GM19372 (cell line): ENCODE data around the gene SLC25A39.
"Not testable (repeated sequence)": the region's sequence is repeated elsewhere in the genome, so short reads cannot be mapped to it uniquely, and the experiment has no call there.

Experiments
- ATAC-seq: cut with Tn5 transposase; IDR thresholded peaks from one replicate; pipeline ENCODE4 v1.9.1; 2021; ENCODE audit warnings: mild to moderate bottlenecking, low read depth, moderate library complexity; ENCODE audit not compliant: unreplicated experiment

SLC25A39 gene

DNA sequence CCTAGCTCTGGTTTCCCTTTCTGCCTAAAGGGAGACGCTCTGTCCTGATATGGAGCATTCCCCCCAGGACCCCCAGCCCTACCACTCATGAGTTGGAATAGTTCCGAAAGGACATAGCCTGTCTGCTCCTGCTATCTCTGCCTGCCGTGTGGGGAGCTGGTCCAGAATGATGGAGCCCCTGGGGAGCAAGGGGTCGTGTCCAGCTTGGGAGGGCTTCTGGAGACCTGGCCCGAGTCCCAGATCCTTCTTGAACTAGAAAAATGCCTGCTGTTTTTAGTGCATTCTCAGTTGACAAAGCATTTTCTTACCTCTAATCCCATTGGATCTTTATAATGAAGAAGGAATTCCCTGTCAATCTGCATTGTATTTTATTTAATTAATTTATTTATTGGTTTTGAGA, 11.3 kb upstream of the SLC25A39 start:
- ATAC-seq, result no peak

DNA sequence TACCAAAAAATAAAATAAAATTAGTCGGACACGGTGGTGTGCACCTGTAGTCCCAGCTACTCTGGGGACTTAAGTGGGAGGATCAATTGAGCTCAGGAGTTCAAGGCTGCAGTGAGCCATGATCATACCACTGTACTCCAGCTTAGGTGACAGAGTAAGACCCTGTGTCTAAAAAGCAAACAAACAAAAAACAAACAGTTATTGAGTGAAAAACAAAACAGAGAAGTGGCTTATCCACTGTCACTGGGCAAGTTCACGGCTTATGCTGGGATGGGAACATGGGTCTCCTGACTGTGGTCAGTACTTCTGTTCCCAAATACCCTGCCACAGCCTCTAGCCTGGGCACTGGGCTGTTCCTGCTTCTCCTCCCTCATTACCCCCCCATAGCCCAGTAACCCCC, 10.9 kb upstream of the SLC25A39 start:
- no peak for ATAC-seq

DNA sequence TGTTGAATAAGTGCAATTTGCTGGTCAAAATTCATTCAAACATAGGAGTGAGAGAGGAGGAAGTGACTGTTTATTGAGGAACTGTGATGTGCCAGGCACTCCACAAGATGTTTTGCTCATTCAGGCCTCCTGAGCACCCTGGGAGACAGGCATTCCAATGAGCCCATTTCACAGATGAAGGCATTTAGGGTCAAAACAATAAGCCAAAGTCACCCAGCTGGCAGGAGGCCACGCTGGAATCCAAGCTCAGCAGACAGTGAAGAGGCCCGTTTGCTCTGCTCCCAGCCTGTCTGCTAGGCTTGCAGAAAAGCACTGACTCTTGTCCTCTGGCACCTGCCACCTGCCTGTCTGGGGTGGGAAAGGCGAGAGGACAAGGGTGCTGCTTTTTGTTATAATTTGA, 10.1 kb upstream of the SLC25A39 start:
- ATAC-seq, result no peak

DNA sequence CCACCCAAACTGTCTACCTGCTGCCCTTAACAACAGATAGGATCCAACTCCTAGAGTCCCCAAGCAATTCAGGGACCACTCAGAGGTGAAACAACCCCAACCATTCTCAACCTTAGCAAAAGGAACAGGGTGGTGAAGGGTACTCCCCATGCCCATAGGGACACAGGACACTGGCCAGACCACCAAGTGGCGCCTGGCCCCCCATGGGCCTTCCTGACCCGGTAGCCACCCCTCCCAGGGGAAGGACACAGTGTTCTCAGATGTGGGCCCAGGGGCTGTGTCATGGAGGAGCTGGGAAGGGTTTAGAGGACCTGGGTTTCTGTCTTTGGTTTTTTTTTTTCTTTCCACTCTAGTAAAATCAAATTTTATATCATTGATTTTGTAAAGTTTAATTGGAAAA, 9.7 kb upstream of the SLC25A39 start:
- ATAC-seq, result no peak

DNA sequence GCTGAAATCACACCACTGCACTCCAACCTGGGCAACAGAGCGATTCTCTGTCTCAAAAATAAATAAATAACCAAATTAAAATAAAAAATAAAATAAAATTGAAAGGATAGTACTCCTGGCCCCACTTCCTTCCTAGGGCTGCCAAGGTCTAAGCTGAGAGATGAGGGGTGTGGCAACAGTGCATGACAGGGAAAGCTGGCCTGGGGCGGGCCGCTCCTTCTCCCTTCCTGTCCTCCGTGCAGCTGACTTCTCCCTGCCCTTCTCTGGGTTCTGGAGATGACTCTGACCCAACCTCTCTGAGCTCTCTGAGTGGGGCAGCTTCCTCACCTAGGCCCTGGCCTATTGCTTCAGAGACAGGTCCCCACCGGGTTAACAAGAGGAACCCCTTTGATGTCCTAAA, 8.7 kb upstream of the SLC25A39 start:
- no peak for ATAC-seq

DNA sequence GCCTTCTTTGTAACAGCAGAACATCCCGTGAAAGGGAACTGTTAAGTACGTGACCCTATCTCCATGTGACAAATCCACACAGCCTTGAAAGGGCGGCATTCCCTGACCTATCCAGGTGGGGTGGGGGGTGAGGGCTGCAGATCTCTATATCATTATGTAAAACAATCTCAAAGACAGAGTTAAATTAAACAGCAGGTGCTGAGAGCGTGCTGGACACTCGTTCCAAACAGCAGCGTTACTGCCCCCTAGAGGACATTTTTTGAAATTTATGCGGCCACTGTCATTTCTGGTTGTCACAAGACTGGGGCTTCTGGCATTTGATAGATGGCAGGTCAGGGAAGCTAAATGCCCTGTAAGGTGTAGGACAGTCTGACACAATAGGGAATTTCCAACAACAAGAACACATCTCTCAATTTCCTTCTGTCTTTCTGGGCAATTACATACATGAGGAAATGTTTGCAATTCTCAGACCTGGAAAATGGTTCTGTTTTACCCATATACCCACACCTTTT, 6.7 kb upstream of the SLC25A39 start:
- ATAC-seq, result no peak

DNA sequence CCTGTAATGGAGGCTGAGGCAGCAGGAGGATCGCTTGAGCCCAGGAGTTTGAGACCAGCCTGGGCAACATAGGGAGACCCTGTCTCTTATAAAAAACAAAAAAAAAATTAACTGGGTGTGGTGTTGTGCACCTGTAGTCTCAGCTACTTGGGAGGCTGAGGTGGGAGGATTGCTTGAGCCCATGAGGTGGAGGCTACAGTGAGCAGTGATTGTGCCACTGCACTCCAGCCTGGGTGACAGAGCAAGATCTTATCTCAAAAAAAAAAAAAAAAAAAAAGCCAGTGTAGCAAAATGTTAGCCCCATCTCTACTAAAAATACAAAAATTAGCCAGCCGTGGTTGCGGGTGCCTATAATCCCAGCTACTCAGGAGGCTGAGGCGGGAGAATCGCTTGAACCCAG, 5.6 kb upstream of the SLC25A39 start:
- ATAC-seq, result not testable (repeated sequence)

DNA sequence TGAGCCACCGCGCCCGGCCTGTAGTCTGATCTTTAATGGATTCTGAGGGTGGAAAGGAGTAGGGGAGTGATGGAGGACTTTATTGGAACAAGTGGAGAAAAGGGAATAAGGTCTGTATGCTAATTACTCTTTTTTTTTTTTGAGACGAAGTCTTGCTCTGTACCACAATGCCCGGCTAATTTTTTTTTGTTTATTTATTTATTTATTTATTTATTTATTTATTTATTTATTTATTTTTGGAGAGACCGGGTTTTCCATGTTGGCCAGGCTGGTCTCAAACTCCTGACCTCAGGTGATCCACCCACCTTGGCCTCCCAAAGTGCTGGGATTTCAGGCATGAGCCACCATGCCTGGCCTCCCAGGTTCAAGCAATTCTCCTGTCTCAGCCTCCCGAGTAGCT, 4.9 kb upstream of the SLC25A39 start:
- not testable (repeated sequence) for ATAC-seq

DNA sequence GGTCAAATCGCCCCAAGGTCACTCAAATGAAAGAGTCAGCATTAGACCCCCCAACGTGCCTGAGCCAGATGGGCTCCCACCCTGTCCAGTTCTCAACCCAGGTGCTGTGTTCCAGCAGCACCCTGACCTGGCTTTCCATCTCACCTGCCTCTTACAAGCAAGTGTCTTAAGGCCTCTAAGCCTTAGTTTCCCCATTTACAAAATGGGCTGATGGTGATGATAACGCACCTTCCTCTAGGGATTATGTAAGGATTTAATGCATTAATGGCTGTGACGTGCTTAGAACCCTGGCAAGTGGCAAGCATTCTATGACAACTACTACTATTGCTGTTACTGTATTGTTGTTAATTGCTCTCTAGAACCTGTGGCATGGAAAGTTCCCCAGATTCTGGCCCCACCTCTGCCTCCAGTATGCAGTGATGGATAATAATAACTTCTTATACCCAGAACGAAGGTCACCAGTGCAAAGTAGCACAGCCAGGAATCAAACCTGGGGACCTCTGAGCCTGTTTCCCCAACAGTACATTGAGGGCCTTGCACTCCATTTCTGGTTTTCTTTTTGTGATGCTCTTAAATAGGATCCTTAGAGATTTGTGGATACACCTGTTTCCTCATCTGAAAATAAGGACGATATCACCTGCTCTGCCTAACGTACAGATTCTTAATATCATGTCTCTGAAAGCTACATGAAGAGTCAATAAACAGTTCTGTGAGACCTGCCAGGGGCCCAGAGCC, 3.3 kb upstream of the SLC25A39 start:
- no peak for ATAC-seq

DNA sequence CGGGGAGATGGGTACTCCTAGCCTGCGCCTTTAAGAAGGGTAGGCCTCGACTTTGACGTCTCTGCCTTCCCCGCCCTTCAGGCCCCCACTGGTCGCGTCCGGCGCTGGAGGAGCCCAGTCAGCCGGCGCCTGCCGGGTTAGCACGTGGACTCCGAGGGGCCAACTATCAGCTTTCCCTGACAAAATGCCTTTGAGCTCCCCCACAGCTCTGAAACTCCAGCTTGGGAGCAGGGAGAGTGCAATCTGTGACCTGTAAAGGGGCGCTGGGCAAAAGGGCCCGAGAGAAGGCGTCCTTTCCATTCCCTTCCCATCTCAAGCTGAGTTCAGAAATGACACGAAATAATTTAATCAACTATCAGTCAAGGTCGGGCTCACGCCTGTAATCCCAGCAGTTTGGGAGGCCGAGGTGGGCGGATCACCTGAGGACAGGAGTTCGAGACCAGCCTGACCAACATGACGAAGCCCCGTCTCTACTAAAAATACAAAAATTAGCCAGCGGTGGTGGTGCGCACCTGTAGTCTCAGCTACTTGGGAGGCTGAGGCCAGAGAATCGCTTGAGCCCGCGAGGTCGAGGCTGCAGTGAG, 2.3 kb upstream of the SLC25A39 start:
- no peak for ATAC-seq

DNA sequence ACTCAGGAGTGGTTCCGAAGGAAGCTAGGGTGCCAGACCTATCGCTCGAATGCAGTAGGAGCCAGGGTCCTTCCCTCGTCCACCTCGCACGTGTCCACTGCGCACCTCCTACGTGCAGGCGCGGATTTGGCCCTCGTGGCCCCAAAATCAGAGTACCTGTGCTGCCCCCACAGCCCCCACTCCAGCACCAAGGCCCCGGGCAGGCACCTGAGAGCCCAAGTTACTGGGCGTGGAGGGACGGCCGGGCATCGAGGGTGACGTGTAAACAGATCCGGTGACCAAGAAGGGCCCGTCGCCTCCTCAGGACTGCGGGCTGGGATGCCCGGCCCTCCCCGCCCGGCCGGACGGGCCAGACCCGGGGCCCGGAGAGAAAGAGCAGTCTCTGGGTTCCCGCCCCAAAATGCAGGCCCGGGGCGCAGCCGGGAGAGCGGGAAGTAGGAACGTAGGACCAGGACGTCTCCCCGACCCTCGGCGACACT, 492 bp downstream of the SLC25A39 start:
- ATAC-seq, result no peak

DNA sequence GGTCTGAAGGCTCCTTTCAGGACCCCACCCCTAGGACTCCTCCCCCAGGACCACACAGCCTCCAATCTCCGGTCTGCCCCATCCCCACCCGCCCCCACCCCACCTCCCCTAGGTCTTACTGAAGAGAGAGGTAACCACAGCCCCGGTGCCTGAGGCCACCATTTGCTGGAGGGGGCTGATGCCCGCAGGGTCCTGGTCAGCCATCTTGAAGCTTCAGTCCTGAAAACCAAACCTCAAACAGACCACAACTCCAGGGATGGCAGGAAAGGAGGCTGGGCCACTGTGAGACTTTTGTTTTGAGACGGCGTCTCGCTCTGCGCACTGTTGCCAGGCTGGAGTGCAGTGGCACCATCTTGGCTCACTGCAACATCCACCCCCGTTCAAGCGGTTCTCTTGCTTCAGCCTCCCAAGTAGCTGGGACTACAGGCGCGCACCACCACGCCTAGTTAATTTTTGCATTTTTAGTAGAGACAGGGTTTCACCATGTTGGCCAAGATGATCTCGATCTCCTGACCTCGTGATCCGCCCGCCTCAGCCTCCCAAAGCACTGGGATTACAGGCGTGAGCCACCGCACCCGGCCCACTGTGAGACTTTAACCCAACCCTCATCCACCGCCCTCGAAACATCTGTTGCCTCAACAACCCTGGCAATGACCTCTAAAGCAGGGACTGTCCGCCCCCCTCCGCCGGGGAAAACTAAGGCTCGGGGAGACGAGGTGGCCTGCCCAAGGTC, 1.1 kb downstream of the SLC25A39 start:
- no peak for ATAC-seq

DNA sequence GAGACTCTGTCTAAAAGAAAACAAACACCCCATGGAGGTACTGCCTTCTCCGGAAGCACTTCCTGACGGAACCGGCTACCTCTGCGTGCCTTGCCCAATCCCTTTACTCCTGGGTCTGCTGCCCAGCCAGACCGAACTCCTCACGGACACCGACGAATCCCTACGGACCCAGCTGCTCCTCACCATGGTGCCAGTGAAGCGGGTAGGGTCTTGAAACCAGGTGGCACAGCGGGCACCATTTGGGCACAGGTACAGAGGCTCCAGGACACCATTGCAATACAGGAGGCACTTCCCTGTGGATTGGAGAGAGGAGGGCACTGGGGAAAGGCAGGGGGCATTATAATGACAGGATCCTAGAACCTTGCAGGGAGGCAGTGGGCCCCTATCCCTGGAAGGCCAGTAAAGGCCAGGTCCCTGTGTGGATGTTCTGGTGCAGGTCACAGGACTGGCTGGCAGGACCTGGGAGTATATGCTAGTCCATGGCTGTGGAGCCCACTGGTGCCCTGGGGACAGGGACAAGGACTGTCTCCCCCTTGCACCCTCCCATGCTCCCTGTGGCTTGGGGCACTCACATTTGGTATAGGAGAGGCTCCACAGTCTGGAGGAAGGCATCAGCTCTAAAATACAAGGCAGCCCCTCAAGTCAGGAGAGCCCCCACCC, 2.3 kb downstream of the SLC25A39 start:
- ATAC-seq, result no peak

DNA sequence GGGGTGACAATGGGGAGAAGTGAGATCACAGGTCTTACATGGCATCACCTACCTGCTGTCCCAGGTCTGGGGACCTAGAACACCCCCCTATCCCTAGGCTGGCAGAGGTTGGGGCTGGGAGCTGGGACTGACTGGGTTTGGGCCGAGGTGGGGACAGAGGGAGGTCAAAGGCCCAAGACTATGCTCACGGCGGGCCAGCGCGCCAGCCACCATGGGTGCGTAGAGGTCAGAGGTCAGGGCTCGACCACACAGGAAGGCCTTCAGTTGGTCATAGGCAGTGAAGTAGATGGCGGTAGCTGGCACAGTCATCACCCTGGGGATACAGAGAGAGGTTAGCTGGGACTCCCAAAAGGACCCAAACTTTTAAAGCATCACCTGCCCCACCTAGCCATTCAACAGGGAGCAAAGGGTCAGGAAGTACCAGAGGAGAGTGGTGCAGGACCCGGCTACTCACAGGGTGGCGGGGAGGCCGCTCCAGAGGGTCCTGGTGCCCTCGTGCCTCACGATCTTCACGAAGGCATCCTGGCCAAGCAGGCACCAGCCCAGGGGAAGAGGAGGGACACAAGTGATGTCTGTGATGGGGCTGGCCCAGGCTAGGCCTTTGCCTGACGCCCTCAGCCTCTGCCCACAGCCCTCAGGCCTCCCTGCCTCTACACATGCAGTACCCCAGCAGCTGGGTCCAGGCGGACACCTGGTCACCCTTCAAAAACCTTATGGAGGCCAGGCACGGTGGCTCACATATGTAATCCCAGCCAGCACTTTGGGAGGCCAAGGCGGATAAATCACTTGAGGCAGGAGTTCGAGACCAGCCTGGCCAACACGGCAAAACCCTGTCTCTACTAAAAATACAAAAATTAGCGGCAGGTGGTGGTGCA, 3.1 kb downstream of the SLC25A39 start:
- no peak for ATAC-seq

DNA sequence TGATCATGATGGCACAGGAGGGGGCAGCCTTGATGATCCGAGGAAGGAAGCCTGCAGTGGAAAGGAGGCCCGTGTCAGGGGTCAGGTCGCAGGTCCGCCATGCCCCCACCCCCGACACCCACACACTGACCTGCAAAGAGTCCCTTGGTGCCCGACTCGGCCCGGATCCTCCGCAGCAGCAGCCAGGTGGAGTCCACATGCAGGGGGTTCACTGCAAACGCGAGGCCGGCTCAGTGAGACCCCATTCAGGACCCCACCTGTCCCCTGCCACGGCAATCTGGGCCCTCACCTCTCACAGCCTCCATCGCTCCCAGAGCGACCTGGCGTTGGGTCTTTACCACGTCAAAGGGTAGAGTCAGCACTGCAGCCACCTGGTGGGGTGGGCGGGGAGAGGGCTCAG, 4.6 kb downstream of the SLC25A39 start:
- no peak for ATAC-seq

DNA sequence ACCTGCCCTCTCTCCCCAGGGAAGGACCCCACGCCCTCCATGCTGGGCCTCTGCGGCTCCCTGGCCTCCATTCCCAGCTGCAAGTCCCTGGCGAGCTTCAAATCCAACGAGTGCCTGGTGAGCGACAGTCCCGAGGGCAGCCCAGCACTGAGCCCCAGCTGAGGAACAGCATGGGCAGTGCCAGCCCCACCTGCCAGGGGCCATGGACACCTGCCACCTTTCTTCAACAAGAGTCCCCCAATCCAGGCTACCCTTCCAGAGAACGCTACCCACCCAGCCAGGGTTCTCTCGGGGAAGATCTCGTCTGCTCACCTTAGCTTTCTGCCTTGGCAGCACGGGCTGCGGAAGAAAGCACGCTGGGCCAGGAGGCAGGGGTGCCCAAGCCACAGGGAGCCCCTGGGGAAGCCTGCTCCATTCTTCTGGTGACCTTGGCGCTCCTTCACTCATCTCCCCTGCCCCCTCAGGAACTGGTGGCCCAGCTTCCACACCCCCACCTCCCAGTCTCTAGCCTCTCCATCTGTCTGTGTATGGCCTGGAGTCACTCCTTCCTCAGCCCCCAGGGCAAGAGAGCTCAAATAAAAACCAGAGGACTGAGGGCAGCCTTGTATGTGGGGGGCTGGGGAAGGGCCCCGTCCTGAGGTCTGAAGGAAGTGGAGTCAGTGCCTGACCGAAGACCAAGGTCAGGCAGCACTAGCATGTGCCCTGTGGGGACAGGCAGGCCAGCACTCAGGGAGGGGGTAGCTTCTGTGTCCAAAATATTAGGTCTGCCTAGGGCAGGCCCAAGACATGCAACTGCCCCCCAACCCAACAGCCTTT, 6.3 kb downstream of the SLC25A39 start:
- no peak for ATAC-seq

DNA sequence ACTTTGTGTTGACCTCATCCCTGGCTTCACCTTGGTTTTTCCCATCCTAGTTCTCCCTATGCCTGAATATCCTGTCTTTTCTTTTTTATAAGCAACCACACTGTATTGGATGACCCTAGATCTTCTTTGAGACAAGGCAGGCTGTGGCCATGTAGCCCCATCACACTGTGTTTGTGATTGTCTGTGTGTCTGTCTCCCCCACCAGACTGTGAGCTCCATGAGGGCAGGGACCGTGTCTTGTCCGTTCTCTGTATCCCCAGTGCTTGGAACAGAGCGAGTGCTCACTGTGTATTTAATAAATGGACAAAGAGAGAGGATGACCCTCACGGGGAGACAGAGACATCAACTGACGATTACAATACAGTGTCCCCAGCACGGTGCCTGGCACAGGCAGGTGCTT, 7.1 kb downstream of the SLC25A39 start:
- ATAC-seq, result no peak

DNA sequence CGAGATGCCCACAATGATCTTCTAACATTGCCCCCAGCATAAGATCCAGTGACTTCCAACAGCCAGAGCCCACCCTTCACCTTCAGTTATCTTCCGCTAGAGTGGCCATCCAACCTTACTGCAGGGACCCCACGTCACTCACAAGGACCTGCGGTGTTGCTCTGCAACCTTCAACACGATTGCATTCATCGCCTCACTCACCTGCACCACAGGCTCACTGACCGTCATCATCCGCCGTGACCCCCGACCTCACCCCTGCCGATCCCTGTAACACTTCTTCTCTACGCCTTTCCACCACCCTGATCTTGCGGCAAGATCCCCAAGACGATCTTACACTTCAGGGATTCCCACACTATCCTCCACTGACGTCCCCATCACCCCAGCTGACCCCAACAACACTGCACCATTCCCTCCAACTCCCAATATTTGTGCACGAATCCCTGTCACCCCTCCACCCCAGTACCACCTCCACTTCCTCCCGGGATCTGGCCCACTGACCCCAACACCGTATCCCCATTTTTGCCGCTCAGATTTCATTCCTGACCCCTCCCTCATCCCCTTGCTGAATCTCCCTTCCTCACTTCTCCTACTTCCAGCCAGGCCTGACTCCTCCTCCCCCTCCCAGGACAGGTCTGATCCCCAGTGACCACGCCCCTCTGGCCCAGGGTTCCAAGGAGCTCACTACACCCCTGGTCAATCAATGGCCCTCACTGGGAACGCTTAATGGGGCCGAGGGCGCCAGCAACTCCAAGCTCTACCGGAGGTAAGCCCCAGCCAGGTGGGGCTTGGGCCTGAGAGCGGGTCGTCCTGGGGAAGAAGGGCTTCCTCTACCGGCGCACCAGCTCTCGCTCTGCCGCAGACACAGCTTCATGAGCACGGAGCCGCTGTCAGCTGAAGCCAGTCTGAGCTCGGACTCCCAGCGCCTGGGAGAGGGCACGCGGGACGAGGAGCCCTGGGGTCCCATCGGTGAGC, 8.6 kb downstream of the SLC25A39 start:
- no peak for ATAC-seq
